Measurements from ENCODE around the gene REXO1.

The REXO1 gene

GRCh38 chr19:1826557-1827521 lies 21.4 kb downstream of the REXO1 start:
- no peak for TF ChIP-seq CTCF (IDR thresholded peaks at IDR 0.05; ENCODE audit: low read depth, low read length)
- in situ Hi-C loops (cut with HindIII; ENCODE audit: low sequenced_read_pairs): no loop called here
- H3K4me3 ChIP-seq (ENCODE audit: low read depth, low read length): no peak overlapping the region
- DNase-seq (ENCODE audit: low read depth, low spot score): no peak

GRCh38 chr19:1825909-1826556 lies 22.2 kb downstream of the REXO1 start:
- in situ Hi-C loops (cut with HindIII; ENCODE audit: low sequenced_read_pairs): no loop called here
- H3K4me3 ChIP-seq (ENCODE audit: low read depth, low read length): no peak overlapping the region
- peak; percentile 97 for TF ChIP-seq CTCF (IDR thresholded peaks at IDR 0.05; ENCODE audit: low read depth, low read length)
- peak; percentile 50 for DNase-seq (ENCODE audit: low read depth, low spot score)

- no peak overlapping the region for H3K4me3 ChIP-seq (ENCODE audit: low read depth, low read length)
- DNase-seq (ENCODE audit: low read depth, low spot score): no peak
- no peak for TF ChIP-seq CTCF (IDR thresholded peaks at IDR 0.05; ENCODE audit: low read depth, low read length)
- in situ Hi-C loops (cut with HindIII; ENCODE audit: low sequenced_read_pairs): no loop called here
Measured at GRCh38 chr19:1824252-1824622, 24.0 kb downstream of the REXO1 start.

- no peak overlapping the region for H3K4me3 ChIP-seq (ENCODE audit: low read depth, low read length)
- TF ChIP-seq CTCF (IDR thresholded peaks at IDR 0.05; ENCODE audit: low read depth, low read length): no peak
- in situ Hi-C loops (cut with HindIII; ENCODE audit: low sequenced_read_pairs): no loop called here
- DNase-seq (ENCODE audit: low read depth, low spot score): no peak
Measured at GRCh38 chr19:1823539-1824251, 24.6 kb downstream of the REXO1 start.

GRCh38 chr19:1823020-1823419 lies 25.3 kb downstream of the REXO1 start:
- in situ Hi-C loops (cut with HindIII; ENCODE audit: low sequenced_read_pairs): no loop called here
- H3K4me3 ChIP-seq (ENCODE audit: low read depth, low read length): no peak overlapping the region
- TF ChIP-seq CTCF (IDR thresholded peaks at IDR 0.05; ENCODE audit: low read depth, low read length): no peak
- DNase-seq (ENCODE audit: low read depth, low spot score): no peak

GRCh38 chr19:1822210-1822609 lies 26.1 kb downstream of the REXO1 start:
- no peak overlapping the region for H3K4me3 ChIP-seq (ENCODE audit: low read depth, low read length)
- in situ Hi-C loops (cut with HindIII; ENCODE audit: low sequenced_read_pairs): no loop called here
- no peak for DNase-seq (ENCODE audit: low read depth, low spot score)
- no peak for TF ChIP-seq CTCF (IDR thresholded peaks at IDR 0.05; ENCODE audit: low read depth, low read length)
